Measurements from ENCODE around the gene ST8SIA6. TPM values are rescaled to one million over a fixed set of nuclear protein-coding genes. Genes with fewer than 3 reads are reported as not detected.

Gene ST8SIA6
- total RNA-seq, 3 donors from 2014 or later (not counting 1 experiment from before 2014, with no cell fraction given), result 12.2 to 19.7 (median 12.5) TPM

DNA sequence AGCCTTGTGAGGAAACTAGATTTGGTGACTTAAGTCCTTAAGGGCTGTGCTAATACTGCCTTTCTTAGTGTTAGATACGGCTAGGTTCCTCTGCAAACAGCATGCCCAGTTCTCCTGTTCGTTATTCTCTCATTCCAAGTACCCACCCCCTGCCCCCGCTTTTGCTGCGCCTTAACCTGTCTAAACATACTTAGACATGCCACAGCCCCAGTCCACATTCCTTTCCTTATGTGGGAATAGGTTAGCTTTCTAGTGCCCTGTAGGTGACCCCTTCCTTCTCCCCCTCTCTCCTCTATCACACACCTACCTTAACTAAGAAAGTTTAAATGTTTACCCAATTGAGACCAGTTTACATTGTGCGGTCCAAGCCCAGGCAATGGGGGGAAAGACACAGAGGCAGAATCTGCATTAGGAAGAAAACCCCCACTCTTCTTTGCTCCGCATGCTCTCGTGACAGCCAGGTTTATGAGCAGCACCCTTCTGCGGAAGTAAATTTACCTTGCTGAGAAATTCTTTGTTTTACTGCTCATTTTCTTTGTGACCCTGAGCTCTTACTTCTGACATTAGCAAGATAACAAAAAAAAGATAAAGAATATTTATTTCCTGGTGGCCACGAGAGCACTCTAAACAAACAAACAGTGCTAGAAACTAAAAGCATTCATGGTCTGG lies 177.5 kb downstream of the ST8SIA6 start:
- ATAC-seq (no peak), DNase-seq (no peak)
- Histone ChIP-seq H3K36me3 (ENCODE audit: control insufficient read depth, insufficient read depth, low read length) (no peaks in the 10 kb centered on the region), H3K27ac (ENCODE audit: low read length) (no peak overlapping the region), H3K4me1 (ENCODE audit: control insufficient read depth, insufficient read depth, low read length) (no peaks in the 10 kb centered on the region), H3K27me3 (ENCODE audit: control insufficient read depth, insufficient read depth, low read length) (no peaks in the 10 kb centered on the region), H3K9me3 (ENCODE audit: control insufficient read depth, insufficient read depth, low read length) (peaks cover 5% of the 10 kb centered on the region), H3K4me3 (ENCODE audit: low read length) (no peak overlapping the region)
- Mint-ChIP-seq H3K9me3 (peaks cover 0 to 3% of the 10 kb centered on the region in 2 donors), H3K36me3 (no peaks in the 10 kb centered on the region), H3K4me1 (no peaks in the 10 kb centered on the region), H3K4me3 (no peak overlapping the region), H3K27me3 (ENCODE audit: low read depth in 2 of 2) (peaks cover 0 to 6% of the 10 kb centered on the region in 2 donors), H3K27ac (no peak overlapping the region)
- intact Hi-C loops (cut with micrococcal nuclease), result no loop called here
- WGBS (ENCODE audit: insufficient coverage), result 93% methylated on average over 8 of the region's 9 CpGs
- TF ChIP-seq, protein P1, sequence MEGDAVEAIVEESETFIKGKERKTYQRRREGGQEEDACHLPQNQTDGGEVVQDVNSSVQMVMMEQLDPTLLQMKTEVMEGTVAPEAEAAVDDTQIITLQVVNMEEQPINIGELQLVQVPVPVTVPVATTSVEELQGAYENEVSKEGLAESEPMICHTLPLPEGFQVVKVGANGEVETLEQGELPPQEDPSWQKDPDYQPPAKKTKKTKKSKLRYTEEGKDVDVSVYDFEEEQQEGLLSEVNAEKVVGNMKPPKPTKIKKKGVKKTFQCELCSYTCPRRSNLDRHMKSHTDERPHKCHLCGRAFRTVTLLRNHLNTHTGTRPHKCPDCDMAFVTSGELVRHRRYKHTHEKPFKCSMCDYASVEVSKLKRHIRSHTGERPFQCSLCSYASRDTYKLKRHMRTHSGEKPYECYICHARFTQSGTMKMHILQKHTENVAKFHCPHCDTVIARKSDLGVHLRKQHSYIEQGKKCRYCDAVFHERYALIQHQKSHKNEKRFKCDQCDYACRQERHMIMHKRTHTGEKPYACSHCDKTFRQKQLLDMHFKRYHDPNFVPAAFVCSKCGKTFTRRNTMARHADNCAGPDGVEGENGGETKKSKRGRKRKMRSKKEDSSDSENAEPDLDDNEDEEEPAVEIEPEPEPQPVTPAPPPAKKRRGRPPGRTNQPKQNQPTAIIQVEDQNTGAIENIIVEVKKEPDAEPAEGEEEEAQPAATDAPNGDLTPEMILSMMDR (IDR thresholded peaks at IDR 0.05), result no peak

DNA sequence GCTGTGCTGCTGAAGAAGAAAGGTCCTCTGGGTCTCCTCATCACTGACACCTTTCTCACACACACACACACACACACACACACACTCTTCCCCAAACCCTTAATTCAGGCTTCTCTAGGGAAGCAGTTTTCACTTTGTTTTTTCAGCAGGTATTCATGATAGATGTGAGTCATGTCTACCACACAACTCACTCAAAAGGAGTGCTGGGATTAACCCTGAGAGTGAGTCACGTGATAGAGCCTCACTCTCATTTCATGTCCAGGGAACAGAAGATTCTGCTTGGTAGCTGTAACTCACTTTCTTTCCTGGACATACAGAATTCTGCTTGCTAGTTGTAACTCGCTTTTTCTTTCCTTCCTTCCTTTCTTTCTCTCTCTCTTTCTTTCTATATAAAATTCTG lies 181.0 kb downstream of the ST8SIA6 start:
- H3K27ac ChIP-seq (ENCODE audit: low read length), result no peak overlapping the region
- TF ChIP-seq, protein P1 (IDR thresholded peaks at IDR 0.05), result no peak
- H3K9me3 ChIP-seq (ENCODE audit: control insufficient read depth, insufficient read depth, low read length), result peaks cover 5% of the 10 kb centered on the region
- no peaks in the 10 kb centered on the region for H3K36me3 ChIP-seq (ENCODE audit: control insufficient read depth, insufficient read depth, low read length)
- WGBS (ENCODE audit: insufficient coverage), result 87% methylated on average over 2 of the region's 2 CpGs
- H3K27me3 Mint-ChIP-seq (ENCODE audit: low read depth in 2 of 2), result peaks cover 3 to 10% of the 10 kb centered on the region in 2 donors
- no peak for ATAC-seq
- no peaks in the 10 kb centered on the region for H3K27me3 ChIP-seq (ENCODE audit: control insufficient read depth, insufficient read depth, low read length)
- H3K4me3 ChIP-seq (ENCODE audit: low read length), result no peak overlapping the region
- no peaks in the 10 kb centered on the region for H3K36me3 Mint-ChIP-seq
- no peaks in the 10 kb centered on the region for H3K4me1 Mint-ChIP-seq
- intact Hi-C loops (cut with micrococcal nuclease), result no loop called here
- H3K4me3 Mint-ChIP-seq, result no peak overlapping the region
- no peaks in the 10 kb centered on the region for H3K4me1 ChIP-seq (ENCODE audit: control insufficient read depth, insufficient read depth, low read length)
- no peaks in the 10 kb centered on the region for H3K9me3 Mint-ChIP-seq
- H3K27ac Mint-ChIP-seq, result no peak overlapping the region
- no peak for DNase-seq

DNA sequence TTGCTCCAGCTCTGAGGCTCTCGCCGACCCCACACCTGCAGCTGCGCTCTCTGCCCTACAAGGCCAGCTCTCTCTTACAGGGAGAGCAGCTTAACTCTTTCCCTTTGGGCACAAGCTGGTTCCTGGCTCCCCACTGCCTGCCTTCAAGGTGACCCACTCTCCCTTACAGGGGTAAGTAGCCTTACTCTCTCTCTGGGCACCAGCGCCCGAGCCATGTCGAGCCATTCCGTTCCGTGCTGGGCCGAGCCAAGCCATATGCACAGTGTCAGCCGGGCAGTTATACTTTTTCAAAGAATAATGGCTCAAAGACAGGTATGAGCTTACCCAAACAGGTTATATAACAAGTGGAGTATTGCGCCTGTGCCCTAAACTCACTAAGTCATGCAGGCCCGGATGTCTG lies 181.7 kb downstream of the ST8SIA6 start:
- H3K27ac Mint-ChIP-seq, result no peak overlapping the region
- TF ChIP-seq, protein P1 (IDR thresholded peaks at IDR 0.05), result no peak
- no peaks in the 10 kb centered on the region for H3K36me3 Mint-ChIP-seq
- H3K9me3 ChIP-seq (ENCODE audit: control insufficient read depth, insufficient read depth, low read length), result peaks cover 5% of the 10 kb centered on the region
- no peaks in the 10 kb centered on the region for H3K4me1 ChIP-seq (ENCODE audit: control insufficient read depth, insufficient read depth, low read length)
- no peaks in the 10 kb centered on the region for H3K27me3 ChIP-seq (ENCODE audit: control insufficient read depth, insufficient read depth, low read length)
- no peak overlapping the region for H3K4me3 Mint-ChIP-seq
- peaks cover 6 to 16% of the 10 kb centered on the region in 2 donors for H3K27me3 Mint-ChIP-seq (ENCODE audit: low read depth in 2 of 2)
- no peaks in the 10 kb centered on the region for H3K4me1 Mint-ChIP-seq
- ATAC-seq, result no peak
- DNase-seq, result no peak
- intact Hi-C loops (cut with micrococcal nuclease), result no loop called here
- H3K36me3 ChIP-seq (ENCODE audit: control insufficient read depth, insufficient read depth, low read length), result no peaks in the 10 kb centered on the region
- no peak overlapping the region for H3K27ac ChIP-seq (ENCODE audit: low read length)
- H3K9me3 Mint-ChIP-seq, result no peaks in the 10 kb centered on the region
- WGBS (ENCODE audit: insufficient coverage), result 87% methylated on average over 12 of the region's 12 CpGs
- H3K4me3 ChIP-seq (ENCODE audit: low read length), result no peak overlapping the region

Other genes with a start within 250 kb of the ST8SIA6 start
- 100 to 1,000 TPM; 627 to 717 (median 634) TPM for gene VIM, start 226.4 kb downstream of the ST8SIA6 start, total RNA-seq
- gene HACD1, start 162.8 kb upstream of the ST8SIA6 start, total RNA-seq, result 1 to 10 TPM in 1 of 3 donors, under 1 TPM in 2; 0.82 to 1.5 (median 0.87) TPM
- 10 to 100 TPM; 37.8 to 40.2 (median 38.6) TPM for gene STAM, start 189.6 kb upstream of the ST8SIA6 start, total RNA-seq

All from natural killer cell (primary cell).